Stimulated activated CD4-positive, alpha-beta T cell treated with anti-CD3 and anti-CD28 coated beads, Interleukin-2, amount 100 ng/mL, for 24 hours (primary cell): ENCODE measurements around the gene ASXL2.
A peak's percentile ranks its signal among the peaks of the same experiment; 100 is the strongest.
"Not testable (repeated sequence)": the region's sequence is repeated elsewhere in the genome, so short reads cannot be mapped to it uniquely, and the experiment has no call there.

ENCODE experiments used
- DNase-seq, 2 donors: peaks; one replicate each; pipeline ENCODE4 v3.0.0-alpha.2; 2020

Gene ASXL2

DNA sequence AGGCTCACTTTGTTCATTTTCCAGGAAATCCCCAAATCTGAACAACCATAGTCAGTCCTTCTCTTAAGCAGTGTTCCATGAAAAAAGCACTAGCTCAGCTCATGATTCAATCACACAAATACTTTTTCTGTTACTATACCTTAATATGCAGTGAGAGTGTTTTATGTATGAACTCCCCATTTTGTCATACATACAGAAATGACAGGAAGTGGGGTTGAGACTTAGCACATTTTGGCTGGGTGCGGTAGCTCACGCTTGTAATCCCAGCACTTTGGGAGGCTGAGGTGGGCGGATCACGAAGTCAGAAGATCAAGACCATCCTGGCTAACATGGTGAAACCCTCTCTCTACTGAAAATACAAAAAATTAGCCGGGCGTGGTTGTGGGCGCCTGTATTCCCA, 149.7 kb downstream of the ASXL2 start:
- DNase-seq, result no peak

DNA sequence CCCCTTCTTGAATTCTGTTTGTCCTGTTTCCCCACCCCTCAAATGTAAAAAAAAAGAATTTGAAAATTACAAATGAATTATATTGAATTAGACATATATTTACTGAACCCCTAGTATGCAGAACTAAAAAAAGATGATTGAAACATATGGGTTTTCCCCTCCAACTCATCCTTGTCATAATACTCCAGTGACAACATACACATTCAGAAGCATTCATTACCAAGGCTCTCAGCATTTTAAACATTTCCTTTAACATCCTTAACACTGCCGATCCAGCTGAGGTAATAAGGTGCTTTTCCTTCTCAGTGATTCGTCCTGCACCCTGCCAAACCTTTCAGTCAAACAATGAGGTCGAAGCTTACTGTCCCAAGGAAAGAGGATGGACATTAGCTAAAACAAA, 151.8 kb downstream of the ASXL2 start:
- no peak for DNase-seq

- no peak for DNase-seq
Measured at GRCh38 chr2:25725877-25726276, 152.4 kb downstream of the ASXL2 start.

GRCh38 chr2:25724756-25725155, 153.5 kb downstream of the ASXL2 start:
- no peak for DNase-seq

- no peak for DNase-seq
Measured at GRCh38 chr2:25722224-25722623, 156.1 kb downstream of the ASXL2 start.

GRCh38 chr2:25720575-25720974, 157.7 kb downstream of the ASXL2 start:
- DNase-seq, result no peak

DNA sequence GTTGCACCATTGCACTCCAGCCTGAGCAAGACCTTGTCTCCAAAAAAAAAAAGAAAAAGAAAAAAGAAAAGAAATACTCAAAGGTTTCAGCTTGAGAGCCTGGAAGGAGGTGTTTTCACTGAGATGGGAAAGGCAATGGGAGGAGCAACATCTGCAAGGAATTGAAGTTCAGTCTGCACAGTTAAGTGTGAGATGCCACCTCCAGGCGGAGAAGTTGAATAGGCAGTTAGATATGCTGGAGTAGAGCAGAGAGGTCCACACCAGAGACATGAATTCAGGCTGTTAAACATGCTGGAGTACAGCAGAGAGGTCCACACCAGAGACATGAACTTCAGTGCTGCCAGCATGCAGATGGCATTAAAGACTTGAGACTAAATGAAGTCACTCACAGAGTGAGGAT, 163.5 kb downstream of the ASXL2 start:
- DNase-seq, result no peak

- DNase-seq, result no peak
Measured at GRCh38 chr2:25712455-25712854, 165.8 kb downstream of the ASXL2 start.

- DNase-seq, result no peak
Measured at GRCh38 chr2:25711675-25712354, 166.5 kb downstream of the ASXL2 start.

DNA sequence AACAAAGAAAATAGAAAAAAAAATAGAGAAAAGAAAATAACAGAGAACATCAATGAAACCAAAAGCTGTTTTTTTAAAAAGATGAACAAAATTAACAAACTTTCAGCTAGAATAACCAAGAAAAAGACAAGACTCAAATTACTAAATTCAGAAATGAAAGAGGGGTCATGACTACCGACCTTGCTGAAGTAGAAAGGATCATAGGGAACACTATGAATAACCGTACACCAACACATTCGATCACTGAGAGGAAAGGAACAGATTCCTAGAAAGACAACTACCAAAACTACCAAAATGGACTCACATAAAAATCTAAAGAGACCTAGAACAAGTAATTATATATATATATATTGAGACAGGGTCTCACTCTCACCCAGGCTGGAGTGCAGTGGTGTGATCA, 167.5 kb downstream of the ASXL2 start:
- no peak for DNase-seq

GRCh38 chr2:25709349-25709748, 168.9 kb downstream of the ASXL2 start:
- DNase-seq, result no peak

- no peak for DNase-seq
Measured at GRCh38 chr2:25707927-25708590, 170.2 kb downstream of the ASXL2 start.

DNA sequence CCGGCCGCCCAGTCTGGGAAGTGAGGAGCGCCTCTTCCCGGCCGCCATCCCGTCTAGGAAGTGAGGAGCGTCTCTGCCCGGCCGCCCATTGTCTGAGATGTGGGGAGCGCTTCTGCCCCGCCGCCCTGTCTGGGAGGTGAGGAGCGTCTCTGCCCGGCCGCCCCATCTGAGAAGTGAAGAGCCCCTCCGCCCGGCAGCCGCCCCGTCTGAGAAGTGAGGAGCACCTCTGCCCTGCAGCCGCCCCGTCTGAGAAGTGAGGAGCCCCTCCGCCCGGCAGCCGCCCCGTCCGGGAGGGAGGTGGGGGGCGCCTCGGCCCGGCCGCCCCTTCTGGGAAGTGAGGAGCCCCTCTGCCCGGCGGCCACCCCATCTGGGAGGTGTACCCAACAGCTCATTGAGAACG, 172.7 kb downstream of the ASXL2 start:
- not testable (repeated sequence) for DNase-seq

DNA sequence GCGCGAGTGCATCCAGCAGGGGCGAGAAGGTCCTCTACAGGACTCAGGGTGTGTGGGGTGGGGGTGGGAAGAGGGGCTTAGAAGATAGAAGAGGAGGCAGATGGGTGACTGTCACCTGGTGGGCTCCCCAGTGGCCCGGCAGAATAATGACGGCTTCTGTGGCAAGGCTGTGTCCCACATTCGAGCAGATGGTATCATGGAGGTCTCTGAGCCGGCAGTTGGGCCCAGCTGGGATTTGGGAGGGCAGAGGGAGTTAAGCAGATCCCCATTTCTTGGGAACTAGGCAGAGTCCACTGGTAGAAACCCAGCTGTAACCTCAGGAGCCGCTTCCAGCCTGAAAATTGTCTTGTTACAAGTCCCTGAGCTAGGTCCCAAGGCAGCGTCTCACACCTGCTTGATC, 176.5 kb downstream of the ASXL2 start:
- DNase-seq, result no peak

- DNase-seq, result peak; percentile 19 to 29
Measured at GRCh38 chr2:25700221-25700660, 178.0 kb downstream of the ASXL2 start.

- no peak for DNase-seq
Measured at GRCh38 chr2:25699216-25699615, 179.1 kb downstream of the ASXL2 start.

GRCh38 chr2:25698752-25699151, 179.5 kb downstream of the ASXL2 start:
- DNase-seq, result no peak

- no peak for DNase-seq
Measured at GRCh38 chr2:25697559-25698341, 180.5 kb downstream of the ASXL2 start.

DNA sequence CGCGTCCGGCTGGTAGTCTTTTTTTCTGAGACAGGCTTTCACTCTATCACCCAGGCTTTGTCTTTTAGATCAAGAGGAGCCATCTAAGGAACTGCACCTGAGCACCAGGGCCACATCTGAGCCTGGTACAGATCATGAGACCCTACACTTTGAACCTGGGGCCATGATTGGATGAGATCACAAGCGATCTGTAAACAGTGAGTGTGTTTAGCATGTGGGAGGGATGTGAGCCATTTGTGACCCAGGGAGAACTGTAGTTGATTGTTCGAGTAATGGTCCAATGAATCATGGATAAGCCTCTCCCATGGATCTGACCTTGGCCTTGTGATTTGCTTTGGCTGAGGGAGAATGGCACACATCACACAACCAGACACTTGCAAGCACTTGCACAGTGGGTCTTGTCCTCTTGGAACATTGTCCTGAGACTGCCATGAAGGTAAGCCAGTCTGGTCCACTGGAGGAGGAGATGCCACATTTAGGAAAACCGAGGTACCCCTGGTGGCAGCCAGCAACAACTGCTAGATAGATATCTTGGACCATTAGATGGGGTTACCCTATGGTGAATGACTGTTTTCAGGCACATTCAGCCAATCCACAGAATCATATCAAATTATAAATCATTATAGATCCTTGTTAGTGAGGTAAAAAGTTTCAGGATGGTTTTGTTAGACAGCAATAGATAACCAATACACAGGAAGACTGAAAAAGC, 185.4 kb downstream of the ASXL2 start:
- no peak for DNase-seq

DNA sequence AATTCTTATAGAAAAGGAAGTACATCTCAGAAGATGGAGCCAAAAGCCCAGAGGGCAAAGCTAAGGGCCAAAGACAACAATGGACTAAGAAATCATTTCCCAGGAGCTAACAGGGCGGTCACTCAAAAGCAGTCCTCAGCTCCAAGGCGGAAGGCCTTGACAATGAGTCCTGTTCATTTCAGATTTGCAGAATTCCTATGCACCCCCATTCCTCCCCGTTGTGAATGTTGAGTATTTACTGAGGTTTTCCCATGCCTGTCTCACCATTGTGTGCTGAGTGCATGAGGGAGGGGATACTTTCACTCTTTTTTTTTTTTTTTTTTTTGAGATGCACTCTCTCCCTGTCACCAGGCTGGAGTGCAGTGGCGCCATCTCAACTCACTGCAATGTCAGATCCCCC, 186.1 kb downstream of the ASXL2 start:
- no peak for DNase-seq

DNA sequence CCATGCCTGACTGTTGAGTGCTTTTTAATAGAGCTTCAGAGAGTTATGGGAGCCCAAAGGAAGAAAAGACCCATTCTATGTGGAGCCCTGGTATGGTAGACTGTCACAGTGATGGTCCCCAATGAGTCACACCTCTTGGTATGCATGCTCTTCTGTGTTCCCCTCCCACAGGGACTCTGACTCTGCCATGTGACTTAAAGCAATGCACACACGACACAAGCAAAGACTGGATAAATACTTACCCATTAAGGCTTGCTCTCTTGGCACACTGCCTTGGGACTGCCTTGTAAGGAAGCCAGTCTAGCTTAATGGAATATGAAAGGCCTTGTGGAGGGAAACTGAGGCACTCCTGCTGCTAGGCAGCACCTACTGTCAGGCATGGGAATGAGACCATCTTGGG, 188.2 kb downstream of the ASXL2 start:
- no peak for DNase-seq

GRCh38 chr2:25688236-25688635, 190.1 kb downstream of the ASXL2 start:
- no peak for DNase-seq

DNA sequence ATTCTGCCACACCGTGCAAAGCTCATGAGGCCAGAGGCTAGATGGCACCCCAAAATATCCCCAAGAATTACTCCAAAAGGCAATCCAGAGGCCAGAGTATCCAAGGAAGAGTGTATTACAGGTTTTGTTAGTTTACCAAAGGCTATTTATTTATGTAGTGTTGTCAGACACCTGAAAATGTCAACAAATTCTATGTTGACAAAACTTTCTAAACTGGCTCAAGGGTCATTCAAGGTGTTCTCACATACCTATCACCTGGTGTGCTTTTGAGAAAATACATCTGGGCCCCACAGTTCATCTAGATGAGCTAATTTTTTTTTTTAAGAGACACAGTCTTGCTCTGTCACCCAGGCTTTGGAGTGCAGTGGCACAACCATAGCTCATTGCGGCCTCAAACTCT, 192.5 kb downstream of the ASXL2 start:
- DNase-seq, result no peak
